GM04504 (cell line): Measurements from ENCODE around the gene UCK1.
"Not testable (repeated sequence)": the region's sequence is repeated elsewhere in the genome, so short reads cannot be mapped to it uniquely, and the experiment has no call there.

Source experiments
- DNase-seq: peaks from one replicate; pipeline ENCODE4 v3.0.0-alpha.2; 2012; ENCODE audit warnings: low read depth

Gene UCK1

GRCh38 chr9:131523451-131524435 lies 7.3 kb downstream of the UCK1 start:
- no peak for DNase-seq

- DNase-seq: no peak
These were observed 8.0 kb downstream of the UCK1 start for GRCh38 chr9:131523086-131523388.

GRCh38 chr9:131522257-131523085 lies 8.6 kb downstream of the UCK1 start:
- DNase-seq: no peak

DNA sequence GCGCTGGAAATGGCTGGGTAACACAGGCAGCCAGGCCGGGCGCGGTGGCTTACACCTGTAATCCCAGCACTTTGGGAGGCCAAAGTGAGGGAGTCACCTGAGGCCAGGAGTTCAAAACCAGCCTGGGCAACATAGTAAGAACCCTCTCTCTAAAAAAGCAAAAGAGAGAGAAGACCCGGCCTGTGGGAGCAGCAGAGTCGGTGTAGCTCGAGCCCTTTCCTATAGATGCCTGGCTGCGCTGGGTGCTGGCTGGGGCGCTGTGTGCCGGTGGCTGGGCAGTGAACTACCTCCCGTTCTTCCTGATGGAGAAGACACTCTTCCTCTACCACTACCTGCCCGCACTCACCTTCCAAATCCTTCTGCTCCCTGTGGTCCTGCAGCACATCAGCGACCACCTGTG lies 9.2 kb downstream of the UCK1 start:
- no peak for DNase-seq

DNA sequence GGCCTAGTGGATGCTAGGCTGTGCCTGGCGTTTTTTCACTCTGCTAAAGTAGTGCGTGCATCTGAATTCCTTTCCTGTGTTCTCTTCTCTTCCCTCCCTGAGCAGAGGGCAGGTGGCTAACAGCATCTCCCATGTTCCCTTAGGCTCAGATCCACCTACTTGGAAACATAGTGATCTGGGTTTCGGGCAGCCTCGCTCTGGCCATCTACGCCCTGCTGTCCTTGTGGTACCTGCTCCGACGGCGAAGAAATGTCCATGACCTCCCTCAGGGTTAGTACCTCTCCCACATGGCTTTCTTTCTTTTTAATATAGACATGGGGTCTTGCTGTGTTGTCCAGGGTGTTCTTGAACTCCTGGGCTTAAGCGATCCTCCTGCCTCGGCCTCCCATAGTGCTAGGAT lies 9.9 kb downstream of the UCK1 start:
- no peak for DNase-seq

DNA sequence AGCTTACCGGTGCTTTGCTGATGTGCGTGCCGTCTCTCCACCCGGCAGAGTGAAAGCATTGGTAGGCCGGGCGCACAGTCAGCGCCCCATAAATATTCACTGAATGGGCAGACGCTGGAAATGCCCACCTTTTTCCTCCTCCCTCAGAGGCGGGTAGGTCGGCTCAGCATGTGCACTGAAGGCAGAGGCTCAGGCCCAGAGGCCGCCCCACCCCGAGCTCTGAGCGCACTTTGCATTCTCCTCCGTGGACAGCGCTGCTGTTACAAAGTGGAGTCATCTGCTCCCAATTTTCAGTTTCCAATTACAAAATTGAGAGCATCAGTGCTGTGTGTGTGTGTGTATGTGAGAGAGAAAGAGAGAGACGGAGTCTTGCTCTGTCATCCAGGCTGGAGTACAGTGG lies 10.6 kb downstream of the UCK1 start:
- DNase-seq: no peak

DNA sequence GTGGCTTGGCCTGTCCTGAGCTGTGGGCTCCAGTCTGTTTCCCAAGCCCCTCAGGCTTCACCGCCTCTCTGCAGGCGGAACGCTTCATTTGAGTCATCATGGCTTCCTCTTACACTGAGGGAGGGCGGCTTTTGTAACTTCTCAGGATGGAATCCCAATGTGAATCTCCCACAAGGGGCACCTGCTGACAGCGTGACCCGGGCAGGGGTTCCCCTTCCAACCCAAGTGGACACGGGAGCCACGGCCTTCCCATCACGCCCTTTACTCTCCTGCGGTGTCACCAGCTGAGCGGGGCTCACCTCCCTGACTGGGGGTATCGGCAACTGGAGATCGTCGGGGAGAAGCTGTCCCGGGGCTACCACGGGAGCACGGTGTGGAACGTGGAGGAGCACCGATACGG lies 12.5 kb downstream of the UCK1 start:
- DNase-seq: no peak

DNA sequence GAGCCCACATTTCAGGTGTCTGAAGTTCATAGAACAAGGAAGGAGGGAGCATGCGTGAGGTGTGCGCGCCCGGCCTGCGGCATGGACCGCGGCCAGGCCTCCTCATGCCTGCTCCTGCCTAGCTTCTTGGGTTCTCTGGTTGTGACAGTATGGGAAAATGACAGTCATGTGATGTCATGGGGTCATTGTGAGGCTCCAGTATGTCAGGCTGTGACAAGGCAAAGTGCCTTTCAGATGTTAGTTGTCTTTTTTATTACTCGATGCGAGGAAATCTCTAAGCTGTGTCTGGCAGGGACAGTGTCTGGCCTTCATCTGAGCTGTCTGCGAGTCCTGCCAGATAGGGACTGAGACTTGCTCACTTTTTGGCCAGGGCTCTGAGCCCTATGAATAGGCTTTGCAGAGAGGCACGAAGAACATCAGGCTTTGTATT lies 13.3 kb downstream of the UCK1 start:
- DNase-seq: no peak

DNA sequence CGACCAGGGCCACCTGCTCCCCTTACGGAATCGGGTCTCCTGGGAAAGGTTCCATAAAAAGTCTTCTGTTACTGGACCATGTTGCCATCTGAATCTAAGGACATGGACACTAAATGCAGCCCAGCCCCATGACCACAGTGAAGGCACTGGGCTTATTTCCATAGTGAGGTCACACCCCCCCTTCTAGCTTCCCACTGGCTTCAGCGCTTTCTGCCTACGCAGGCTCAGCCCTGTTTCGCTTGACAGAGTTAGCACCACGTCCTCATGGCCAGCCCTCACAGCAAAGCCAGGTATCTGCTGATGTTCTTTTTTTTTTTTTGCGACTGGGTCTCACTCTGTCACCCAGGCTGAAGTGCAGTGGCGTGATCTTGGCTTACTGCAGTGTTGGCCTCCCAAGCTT lies 14.1 kb downstream of the UCK1 start:
- DNase-seq: no peak

DNA sequence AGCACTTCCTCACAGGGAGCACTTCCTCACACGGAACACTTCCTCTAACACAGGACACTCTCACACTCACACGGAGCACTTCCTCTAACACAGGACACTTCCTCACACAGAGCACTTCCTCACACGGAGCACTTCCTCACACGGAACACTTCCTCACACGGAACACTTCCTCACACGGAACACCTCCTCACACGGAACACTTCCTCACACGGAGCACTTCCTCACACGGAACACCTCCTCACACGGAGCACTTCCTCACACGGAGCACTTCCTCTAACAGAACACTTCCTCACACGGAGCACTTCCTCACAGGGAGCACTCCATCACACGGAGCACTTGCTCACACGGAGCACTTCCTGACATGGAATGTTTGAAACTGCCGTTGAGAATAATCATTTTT lies 15.0 kb downstream of the UCK1 start:
- no peak for DNase-seq

DNA sequence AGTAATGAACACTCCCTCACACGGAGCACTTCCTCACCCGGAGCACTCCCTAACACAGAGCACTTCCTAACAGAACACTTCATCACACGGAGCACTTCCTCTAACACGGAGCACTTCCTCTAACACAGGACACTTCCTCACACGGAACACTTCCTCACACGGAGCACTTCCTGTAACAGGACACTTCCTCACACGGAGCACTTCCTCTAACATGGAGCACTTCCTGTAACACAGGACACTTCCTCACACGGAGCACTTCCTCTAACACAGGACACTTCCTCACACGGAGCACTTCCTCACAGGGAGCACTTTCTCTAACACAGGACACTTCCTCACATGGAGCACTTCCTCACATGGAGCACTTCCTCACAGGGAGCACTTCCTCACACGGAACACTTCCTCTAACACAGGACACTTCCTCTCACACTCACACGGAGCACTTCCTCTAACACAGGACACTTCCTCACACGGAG lies 15.5 kb downstream of the UCK1 start:
- not testable (repeated sequence) for DNase-seq

DNA sequence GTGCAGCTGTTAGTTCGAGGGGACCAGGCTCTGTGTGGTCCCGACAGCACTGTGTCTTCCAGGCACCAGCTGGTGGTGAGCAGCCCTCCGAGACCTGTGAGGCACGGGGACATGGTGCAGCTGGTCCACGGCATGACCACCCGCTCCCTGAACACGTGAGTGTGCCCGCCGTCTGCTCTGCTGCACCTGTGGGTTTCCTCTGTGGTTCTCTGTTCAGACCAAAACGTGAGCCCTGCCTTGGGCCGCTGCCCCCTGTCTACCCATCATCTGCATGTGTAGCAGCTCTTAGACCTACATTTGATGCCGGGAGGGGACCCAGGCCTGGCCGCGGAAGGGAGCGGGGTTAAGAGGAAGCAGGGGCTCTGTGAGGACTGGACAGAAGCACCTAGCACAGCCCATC lies 17.9 kb downstream of the UCK1 start:
- DNase-seq: no peak

DNA sequence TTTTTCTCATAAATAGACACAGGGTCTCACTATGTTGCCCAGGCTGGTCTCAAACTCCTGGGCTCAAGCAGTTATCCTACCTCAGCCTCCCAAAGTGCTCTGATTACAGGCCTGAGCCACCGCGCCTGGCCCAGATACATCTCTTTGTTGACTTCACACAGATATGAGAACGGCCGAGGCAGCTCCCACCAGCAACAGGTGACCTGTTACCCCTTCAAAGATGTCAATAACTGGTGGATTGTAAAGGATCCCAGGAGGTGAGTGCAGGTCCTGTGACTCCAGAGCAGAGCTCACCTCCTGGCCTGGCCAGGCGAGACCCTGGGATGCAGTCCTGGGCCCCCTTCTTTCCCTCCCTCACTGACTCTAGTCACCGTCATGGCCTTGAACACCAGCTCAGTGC lies 19.2 kb downstream of the UCK1 start:
- DNase-seq: no peak

DNA sequence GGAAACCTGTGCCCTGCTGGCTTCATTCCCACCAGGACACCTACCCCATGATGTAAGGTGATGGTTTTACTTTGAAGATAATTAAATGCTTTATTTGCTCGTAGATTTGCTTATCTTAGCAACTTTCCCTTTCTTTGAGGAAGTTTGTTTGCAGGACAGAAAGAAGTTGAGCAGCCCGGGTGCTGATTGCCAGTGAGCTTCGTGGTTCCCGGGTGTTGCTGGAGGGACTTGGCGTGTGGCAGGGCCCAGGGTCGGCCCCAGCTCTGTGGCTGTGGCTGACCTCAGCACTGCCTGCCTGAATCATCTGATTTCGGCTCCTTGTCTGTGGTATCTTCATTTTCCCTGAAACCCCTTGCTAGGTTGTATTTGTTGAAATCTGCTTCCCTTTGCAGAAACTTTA lies 19.6 kb downstream of the UCK1 start:
- no peak for DNase-seq

DNA sequence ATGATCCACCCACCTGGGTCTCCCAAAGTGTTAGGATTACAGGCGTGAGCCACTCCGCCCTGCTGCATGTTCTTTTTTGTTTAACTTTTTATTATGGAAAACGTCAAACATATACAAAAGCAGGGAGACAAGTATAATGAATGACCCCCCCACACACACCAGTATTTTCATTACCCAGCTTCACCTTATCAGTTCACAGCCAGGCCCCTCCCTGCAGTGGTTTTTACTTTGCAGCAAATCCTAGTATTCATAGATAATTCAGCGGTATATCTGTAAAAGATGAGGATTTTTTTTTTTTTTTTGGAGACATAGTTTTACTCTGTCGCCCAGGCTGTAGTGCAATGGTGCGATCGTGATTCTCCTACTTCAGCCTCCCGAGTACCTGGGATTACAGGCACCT lies 26.1 kb downstream of the UCK1 start:
- no peak for DNase-seq

DNA sequence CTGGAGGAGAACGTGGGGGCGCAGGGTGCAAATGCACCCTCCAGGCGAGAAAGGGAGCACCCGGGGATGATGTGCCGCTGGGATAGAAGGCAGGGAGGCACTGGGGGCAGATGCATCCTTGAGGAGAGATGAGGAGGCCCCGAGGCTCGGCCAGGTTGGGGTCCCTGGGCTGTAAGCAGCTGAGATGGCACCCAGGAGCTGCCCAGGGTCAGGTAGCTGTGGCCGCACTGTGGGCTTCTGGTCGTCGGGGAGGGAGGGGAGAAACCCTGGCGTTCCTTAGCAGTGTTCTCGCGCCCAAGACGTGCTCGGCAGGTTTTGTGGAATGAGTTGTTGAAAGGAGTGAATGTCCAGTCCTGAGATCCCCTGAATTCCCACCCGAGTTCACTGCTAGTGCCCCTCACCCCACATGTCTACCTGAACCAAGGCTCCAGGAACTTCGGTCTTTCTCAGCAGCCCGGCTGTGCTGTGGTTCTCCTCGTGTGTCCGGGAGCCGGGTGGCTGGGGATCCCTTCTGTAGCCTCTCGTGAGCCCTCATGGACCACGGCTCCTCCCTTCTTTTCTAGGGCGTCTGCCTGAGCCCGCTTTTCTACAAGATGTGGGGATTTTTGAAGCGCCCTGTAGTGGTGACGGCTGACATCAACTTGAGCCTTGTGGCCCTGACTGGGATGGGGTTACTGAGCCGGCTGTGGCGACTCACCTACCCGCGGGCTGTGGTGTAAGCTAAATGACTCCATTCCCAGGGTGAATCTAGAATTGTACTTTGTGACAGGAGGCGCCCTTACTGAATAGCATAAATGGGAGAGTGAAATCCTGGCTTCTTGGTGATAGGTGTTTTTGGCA lies 27.2 kb downstream of the UCK1 start:
- no peak for DNase-seq

DNA sequence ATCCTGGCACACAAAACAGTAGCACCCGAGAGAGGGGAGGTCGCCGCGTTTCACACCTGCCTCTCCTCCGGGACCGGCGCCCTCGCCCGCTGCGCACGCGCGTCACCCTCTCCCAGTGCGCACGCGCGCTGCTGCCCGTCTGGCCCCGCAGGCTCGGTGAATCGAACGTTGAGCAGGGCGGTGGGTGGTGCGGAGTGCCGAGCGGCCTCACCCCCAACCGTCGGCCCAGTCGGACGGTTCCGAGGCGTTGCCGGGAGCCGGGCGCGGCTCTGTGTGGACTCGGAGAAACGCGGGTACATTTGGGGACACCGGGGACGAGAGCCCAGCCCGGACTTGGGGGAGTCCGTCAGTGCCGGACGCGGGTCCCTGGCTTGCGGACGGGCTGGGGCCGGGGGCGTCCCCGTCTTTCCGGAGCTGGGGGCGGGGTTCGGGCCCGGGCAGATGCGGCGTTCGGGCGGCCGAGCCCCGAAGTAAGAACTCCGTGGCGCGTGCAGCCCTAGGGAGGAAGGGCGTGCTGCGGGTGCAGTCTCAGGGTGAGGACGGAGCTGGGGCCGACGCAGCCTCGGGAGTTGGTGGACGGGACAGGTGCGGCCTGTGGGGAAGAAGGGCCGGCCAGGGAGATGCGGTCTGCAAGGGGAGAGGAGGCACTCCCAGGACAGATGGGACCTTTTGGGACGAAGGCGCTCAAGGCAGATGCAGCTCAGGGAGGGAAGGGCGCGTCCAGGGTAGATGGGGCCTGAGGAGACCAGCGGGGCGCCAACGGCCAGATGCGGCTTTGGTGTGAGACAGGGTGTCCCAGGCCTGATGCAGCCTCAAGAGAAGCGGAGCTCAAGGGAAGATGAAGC lies 28.1 kb downstream of the UCK1 start, which contains the start of gene POMT1:
Gene POMT1 (plus strand): TSS at position 138 of the 845 bp plus-strand sequence. CDS start 1,301 bp downstream, outside the sequence.
- DNase-seq: peak; percentile 54

DNA sequence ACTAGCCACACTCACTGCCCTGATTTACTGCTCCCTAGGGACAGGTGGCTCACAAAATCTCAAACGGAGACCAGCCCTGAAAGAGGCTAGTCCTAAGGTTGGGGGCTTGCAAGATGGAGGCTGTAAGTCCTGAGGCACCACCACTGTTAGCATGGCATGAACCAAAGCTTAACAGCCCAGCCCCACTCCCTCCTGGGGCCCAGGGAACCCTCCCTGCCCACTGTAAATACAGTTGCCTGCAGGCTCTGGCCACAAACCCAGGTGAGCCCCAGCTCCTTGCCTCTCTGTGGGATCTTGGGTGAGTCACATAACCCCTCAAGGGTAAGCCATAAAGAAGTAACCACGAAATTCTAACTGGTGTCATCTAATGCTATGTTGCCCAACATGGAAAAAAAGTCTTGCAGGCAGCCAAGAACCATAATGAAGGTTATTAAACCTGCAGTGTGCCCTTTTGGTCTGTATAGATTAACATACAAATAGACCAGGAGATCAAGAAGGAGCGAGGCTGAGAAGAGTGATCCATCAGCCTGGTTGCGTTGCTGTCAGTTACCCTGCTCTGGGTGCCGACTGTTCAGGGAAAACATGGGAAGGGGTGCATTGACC lies 30.0 kb downstream of the UCK1 start:
- DNase-seq: peak; percentile 48

- DNase-seq: no peak
These were observed 30.7 kb downstream of the UCK1 start for GRCh38 chr9:131500377-131500776.

DNA sequence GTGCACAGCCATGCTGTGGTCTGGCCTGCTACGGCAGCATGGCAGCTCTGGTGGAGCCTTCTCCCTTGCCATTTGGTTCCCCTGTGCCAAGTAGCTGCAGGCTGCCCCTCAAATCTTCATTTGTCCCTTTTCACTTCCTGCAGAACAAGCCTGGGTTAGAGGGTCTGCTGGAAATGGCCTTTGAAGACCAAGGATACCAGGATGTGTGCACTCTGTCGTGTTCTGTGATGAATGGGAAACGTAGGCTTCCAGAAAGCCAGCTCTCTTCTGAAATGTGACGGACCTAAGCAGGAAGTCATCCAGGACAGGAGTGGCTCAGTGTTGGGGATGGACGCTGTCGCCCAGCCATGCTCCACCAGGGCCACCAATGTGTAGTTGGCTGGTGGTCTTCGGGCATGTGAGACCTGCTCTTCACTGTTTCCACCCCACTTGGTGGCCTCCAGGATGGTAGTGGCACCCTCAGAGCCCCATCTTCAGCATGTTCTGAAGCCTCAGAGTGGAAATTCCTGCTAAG lies 31.8 kb downstream of the UCK1 start:
- no peak for DNase-seq
